Hepatocyte (in vitro differentiated cells): ENCODE measurements around the gene ADAMTS2. TPM values are rescaled to one million over a fixed set of nuclear protein-coding genes. Genes with fewer than 3 reads are reported as not detected.

Source experiments
- DNase-seq: peaks from one replicate; pipeline ENCODE4 v3.0.0-alpha.2; 2016; ENCODE audit warnings: low spot score
- H2AFZ ChIP-seq: fragments of 200-600 bp; sonication (generic); 2 replicates; pipeline ENCODE4 v1.6.0; 2016; ENCODE audit warnings: antibody characterized with exemption, mild to moderate bottlenecking
- H3K27ac ChIP-seq: fragments of 200-600 bp; sonication (generic); 2 replicates; pipeline ENCODE4 v1.5.1; 2016; ENCODE audit warnings: mild to moderate bottlenecking
- H3K27me3 ChIP-seq: fragments of 200-600 bp; sonication (generic); 2 replicates; pipeline ENCODE4 v1.6.1; 2016
- H3K36me3 ChIP-seq: fragments of 200-600 bp; sonication (generic); replicated peaks from 2 replicates; pipeline ENCODE4 v1.5.1; 2016; ENCODE audit warnings: low read depth; ENCODE audit not compliant: insufficient read depth
- H3K4me1 ChIP-seq: fragments of 200-600 bp; sonication (generic); 2 replicates; pipeline ENCODE4 v1.5.1; 2016; ENCODE audit warnings: mild to moderate bottlenecking, moderate library complexity; ENCODE audit not compliant: insufficient read depth
- H3K4me2 ChIP-seq: fragments of 200-600 bp; sonication (generic); 2 replicates; pipeline ENCODE4 v1.6.0; 2016
- H3K4me3 ChIP-seq: fragments of 200-600 bp; sonication (generic); 2 replicates; pipeline ENCODE4 v1.5.1; 2016; ENCODE audit warnings: mild to moderate bottlenecking
- H3K79me2 ChIP-seq: fragments of 200-600 bp; sonication (generic); 2 replicates; pipeline ENCODE4 v1.6.0; 2017; ENCODE audit warnings: mild to moderate bottlenecking
- H3K9me2 ChIP-seq: fragments of 200-600 bp; sonication (generic); replicated peaks from 2 replicates; pipeline ENCODE4 v1.6.0; 2017; ENCODE audit warnings: mild to moderate bottlenecking; ENCODE audit not compliant: insufficient read depth
- H3K9me3 ChIP-seq: fragments of 200-600 bp; sonication (generic); 2 replicates; pipeline ENCODE4 v1.5.1; 2016; ENCODE audit warnings: low read depth, mild to moderate bottlenecking
- H4K20me1 ChIP-seq: fragments of 200-600 bp; sonication (generic); 2 replicates; pipeline ENCODE4 v1.6.0; 2016; ENCODE audit warnings: mild to moderate bottlenecking; ENCODE audit not compliant: insufficient read depth, poor library complexity, severe bottlenecking
- CTCF ChIP-seq: fragments of 200-600 bp; sonication (generic); IDR thresholded peaks from 2 replicates; pipeline ENCODE4 v1.5.1; 2016; ENCODE audit warnings: antibody characterized with exemption, mild to moderate bottlenecking; ENCODE audit not compliant: poor library complexity
- EZH2 ChIP-seq: fragments of 200-600 bp; sonication (generic); IDR thresholded peaks from 2 replicates; pipeline ENCODE4 v1.6.1; 2016; ENCODE audit warnings: antibody characterized with exemption, mild to moderate bottlenecking, borderline replicate concordance
- EZH2phosphoT487 ChIP-seq: fragments of 200-600 bp; sonication (generic); IDR thresholded peaks from one replicate; pipeline ENCODE4 v1.6.1; 2018; ENCODE audit warnings: antibody characterized with exemption, mild to moderate bottlenecking, low read depth, moderate library complexity; ENCODE audit not compliant: unreplicated experiment, severe bottlenecking
- whole genome bisulfite sequencing: methylation state at CpG from one replicate; pipeline ENCODE4 v1.1.6; 2016; ENCODE audit warnings: low lambda C conversion rate; ENCODE audit errors: missing lambda C conversion rate; 5-methylcytosine and 5-hydroxymethylcytosine counted together
- polyA plus RNA-seq: library from polyadenylated mRNA; unstranded; fragments of >200 nt; fragmentation: Nextera tagmentation; extraction: Ambion mirVana; gene quantifications from 2 replicates; pipeline ENCODE4 v1.2.1, GENCODE V29; 2016
- total RNA-seq: library from RNA; depleted of rRNA; stranded (reverse); fragments of >200 nt; gene quantifications from 2 replicates; pipeline ENCODE4 v1.2.3, GENCODE V29; 2014

ADAMTS2 gene
- total and polyA plus RNA-seq, 2 experiments from 2014 or later = 55.4 to 78.8 TPM

GRCh38 chr5:179266291-179267070 lies 78.8 kb downstream of the ADAMTS2 start:
- Histone ChIP-seq H3K79me2 (no peaks in the 10 kb centered on the region), H4K20me1 (no peaks in the 10 kb centered on the region), H3K9me3 (no peaks in the 10 kb centered on the region), H2AFZ (no peak overlapping the region), H3K36me3 (no peaks in the 10 kb centered on the region), H3K4me2 (no peak overlapping the region), H3K27me3 (no peaks in the 10 kb centered on the region), H3K4me1 (peaks cover 50% of the 10 kb centered on the region), H3K9me2 (no peaks in the 10 kb centered on the region), H3K27ac (peak overlapping the region; percentile 89), H3K4me3 (no peak overlapping the region)
- peak; percentile 4 for DNase-seq
- TF ChIP-seq EZH2phosphoT487 (no peak), CTCF (no peak), EZH2 (no peak)
- WGBS = 85% methylated on average over 13 of the region's 13 CpGs

GRCh38 chr5:179265514-179266290 lies 79.6 kb downstream of the ADAMTS2 start:
- Histone ChIP-seq H2AFZ (no peak overlapping the region), H3K4me3 (no peak overlapping the region), H4K20me1 (no peaks in the 10 kb centered on the region), H3K79me2 (no peaks in the 10 kb centered on the region), H3K4me2 (peak overlapping the region; percentile 47), H3K9me3 (no peaks in the 10 kb centered on the region), H3K9me2 (no peaks in the 10 kb centered on the region), H3K36me3 (no peaks in the 10 kb centered on the region), H3K27me3 (no peaks in the 10 kb centered on the region), H3K27ac (peak overlapping the region; percentile 89), H3K4me1 (peaks cover 45% of the 10 kb centered on the region)
- DNase-seq = peak; percentile 90
- WGBS = 50% methylated on average over 33 of the region's 35 CpGs
- TF ChIP-seq EZH2phosphoT487 (no peak), CTCF (no peak), EZH2 (no peak)

- Histone ChIP-seq H3K4me3 (no peak overlapping the region), H3K9me3 (no peaks in the 10 kb centered on the region), H3K4me2 (peak overlapping the region; percentile 47), H3K4me1 (peaks cover 38% of the 10 kb centered on the region), H3K36me3 (no peaks in the 10 kb centered on the region), H3K79me2 (no peaks in the 10 kb centered on the region), H3K27ac (peak overlapping the region; percentile 71), H3K27me3 (no peaks in the 10 kb centered on the region), H2AFZ (no peak overlapping the region), H4K20me1 (no peaks in the 10 kb centered on the region), H3K9me2 (no peaks in the 10 kb centered on the region)
- no peak for DNase-seq
- TF ChIP-seq EZH2phosphoT487 (no peak), EZH2 (no peak), CTCF (no peak)
- WGBS = 76% methylated on average over 21 of the region's 24 CpGs
These were observed 80.3 kb downstream of the ADAMTS2 start for GRCh38 chr5:179264783-179265513.
